H1 (cell line): ENCODE data around the gene CBLN3. TPM values are rescaled to one million over a fixed set of nuclear protein-coding genes. Genes with fewer than 3 reads are reported as not detected.

Source experiments
- SIRT6 ChIP-seq: IDR thresholded peaks from one replicate; pipeline ENCODE4 v1.7.1; 2012; ENCODE audit warnings: low read length, inconsistent platforms
- polyA plus RNA-seq, 7 experiments: library from polyadenylated mRNA; depleted of rRNA in 3 of 7; stranded (reverse) in 5 of 7; unstranded in 2 of 7; fragments of >200 nt in 5 of 7; fragments of 200-250 nt in 2 of 7; gene quantifications; 1 replicate in 5 of 7; 2 replicates in 1 of 7; 4 replicates in 1 of 7; pipeline versions ENCODE4 v1.2.1 to v1.2.3, GENCODE V29; 2011 to 2013; ENCODE audit warnings: missing spikeins in 2 of 7, mixed read lengths in 2 of 7
- total RNA-seq: library from RNA; stranded (reverse); fragmentation: NEBNext Ultra II Directional; extraction: Animal tissue kit (Norgen Biotek cat#: 25700); gene quantifications from 2 replicates; pipeline ENCODE4 v1.2.1, GENCODE V29; 2021

Gene CBLN3
- total and polyA plus RNA-seq, 2 of the 8 experiments (the other 6 are each of a cell fraction or from before 2014, with no cell fraction given) = 0.54 to 1.00 TPM

DNA sequence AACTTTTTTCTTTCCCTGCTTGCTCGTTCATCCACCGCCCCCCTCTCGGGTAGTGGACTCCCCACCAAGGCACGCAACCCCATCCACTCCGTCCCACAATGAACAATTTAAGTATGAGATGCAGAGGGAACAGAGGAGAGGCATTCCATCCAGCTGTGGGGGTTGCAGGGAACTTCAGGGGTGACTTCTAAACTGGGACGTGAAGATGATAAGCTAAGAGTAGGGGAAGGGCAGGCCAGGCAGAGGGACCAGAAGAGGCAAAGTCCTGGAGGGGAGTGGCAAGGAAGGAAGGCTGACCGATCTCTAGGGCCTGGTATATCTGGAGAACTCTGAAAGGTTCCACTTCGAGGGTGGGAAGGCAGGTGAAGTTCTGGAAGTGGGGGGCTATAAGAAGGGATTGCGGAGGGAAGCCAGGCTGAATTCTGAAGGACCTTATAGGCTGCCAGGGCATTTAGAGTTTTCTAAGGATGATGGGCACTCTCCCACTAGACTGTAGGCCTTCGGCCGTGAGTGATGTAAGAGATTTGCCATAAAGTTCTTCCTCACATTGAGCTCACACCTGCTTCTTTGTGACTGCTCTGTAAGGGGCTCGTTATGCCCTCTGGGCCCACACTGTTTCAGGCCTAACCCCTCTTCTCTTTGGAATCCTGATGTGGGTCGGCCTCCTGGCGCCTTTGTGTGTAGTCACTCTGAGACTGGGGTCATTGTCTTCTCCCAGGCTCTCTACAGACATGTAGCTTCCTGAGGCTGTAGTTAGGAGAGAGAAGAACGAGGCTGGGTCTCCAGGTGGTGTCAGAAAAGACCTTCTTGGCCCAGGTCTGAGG, 49.3 kb downstream of the CBLN3 start (continued):
- no peak for TF ChIP-seq SIRT6
- TF ChIP-seq, all 59 proteins: peak for 0
